Measurements from ENCODE around the gene CDON.
"Not testable (repeated sequence)": the region's sequence is repeated elsewhere in the genome, so short reads cannot be mapped to it uniquely, and the experiment has no call there.

Gene CDON

GRCh38 chr11:125995313-125995712 is 67.4 kb downstream of the CDON start:
- DNase-seq (ENCODE audit: low read depth, low spot score): peak; percentile 19

DNA sequence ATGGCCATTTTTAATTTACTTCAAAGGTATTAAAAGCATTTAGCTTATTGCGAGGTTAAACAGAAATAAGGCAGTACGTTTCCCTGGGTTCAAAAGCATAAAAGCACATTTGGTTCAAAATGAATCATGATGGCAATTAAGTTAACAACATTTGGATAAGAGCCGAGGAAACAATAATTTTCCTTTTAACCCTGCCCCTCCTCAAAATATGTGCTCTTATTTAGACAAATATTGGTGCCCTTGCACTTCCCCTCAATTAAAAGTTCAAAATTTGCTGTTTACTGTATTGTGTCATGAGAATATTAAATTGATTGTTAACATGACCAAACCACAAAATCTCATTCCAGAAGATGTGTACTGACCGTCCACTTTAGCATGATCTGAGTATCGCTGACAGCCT is 68.2 kb downstream of the CDON start:
- no peak for DNase-seq (ENCODE audit: low read depth, low spot score)

DNA sequence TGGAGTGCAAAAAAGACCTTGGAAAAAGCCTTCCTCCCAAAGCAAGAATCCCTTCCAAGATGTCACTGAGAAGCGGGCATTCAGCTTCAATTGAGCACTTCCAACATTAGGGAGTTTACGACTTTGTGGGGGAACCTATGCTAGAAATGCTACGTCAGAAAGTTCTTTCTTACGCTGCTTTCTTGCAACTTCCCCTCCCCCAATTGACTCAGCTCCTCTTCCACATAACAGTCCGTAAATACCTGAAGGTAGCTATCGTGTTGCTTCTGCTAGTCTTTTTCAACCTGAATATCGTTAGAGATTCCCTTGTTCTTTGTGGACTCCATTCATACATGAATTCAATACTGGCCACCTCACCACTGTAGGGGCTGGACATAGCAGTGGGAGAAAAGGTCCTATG is 69.8 kb downstream of the CDON start:
- DNase-seq (ENCODE audit: low read depth, low spot score): no peak

- DNase-seq (ENCODE audit: low read depth, low spot score): peak; percentile 85
Observed at GRCh38 chr11:125990244-125990643, 72.4 kb downstream of the CDON start.

DNA sequence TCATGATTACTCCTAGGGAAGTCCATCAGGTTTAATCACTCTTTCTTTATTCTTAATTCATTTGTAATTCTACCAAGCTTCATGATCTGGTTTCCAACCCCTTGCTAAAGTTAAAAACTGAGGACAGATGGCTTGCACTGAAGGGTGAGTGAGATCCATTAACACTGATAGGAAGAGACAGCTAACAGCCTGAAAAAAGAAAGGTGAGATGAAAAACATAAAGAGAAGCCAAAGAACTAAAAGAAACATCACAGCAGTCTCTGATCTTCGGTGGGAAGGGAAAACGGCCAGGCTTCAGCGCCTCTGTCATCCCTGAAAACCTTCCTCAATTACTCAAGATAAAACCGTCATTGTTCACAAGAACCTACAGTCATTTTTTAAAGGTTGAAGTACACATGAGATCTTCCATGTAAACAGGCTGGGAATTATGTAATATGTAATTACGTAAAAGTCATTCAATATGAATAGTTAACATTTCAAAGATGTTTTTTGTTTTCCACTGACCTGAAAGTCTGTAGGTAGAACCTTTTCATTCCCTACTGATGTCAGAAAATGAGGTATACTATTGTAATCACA is 75.5 kb downstream of the CDON start:
- no peak for DNase-seq (ENCODE audit: low read depth, low spot score)

DNA sequence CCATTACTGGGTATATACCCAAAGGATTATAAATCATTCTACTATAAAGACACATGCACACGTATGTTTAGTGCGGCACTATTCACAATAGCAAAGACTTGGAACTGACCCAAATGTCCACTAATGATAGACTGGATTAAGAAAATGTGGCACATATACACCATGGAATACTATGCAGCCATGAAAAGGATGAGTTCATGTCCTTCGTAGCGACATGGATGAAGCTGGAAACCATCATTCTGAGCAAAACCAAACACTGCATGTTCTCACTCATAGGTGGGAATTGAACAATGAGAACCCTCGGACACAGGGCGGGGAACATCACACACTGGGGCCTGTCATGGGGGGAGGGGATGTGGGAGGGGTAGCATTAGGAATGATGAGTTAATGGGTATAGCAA is 76.7 kb downstream of the CDON start:
- DNase-seq (ENCODE audit: low read depth, low spot score): not testable (repeated sequence)

DNA sequence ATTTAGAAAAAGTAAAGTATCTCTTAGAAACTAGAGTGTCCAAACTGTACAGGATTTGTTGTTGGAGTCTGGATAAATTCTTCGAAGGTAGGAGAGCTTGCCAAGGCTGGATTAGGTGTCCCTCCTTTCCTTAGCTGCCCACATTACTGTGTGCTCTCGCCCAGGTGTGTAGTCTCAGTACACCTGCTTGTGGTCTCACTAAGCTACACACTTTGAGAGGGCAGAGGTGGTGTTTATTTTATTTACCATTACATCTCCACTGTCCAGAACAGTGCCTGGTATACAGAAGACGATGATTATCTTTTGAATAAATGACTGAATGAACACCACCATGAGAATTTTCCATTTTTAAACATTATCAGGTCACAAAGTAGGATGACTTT is 80.3 kb downstream of the CDON start:
- no peak for DNase-seq (ENCODE audit: low read depth, low spot score)

- no peak for DNase-seq (ENCODE audit: low read depth, low spot score)
Observed at GRCh38 chr11:125980436-125980835, 82.2 kb downstream of the CDON start.

DNA sequence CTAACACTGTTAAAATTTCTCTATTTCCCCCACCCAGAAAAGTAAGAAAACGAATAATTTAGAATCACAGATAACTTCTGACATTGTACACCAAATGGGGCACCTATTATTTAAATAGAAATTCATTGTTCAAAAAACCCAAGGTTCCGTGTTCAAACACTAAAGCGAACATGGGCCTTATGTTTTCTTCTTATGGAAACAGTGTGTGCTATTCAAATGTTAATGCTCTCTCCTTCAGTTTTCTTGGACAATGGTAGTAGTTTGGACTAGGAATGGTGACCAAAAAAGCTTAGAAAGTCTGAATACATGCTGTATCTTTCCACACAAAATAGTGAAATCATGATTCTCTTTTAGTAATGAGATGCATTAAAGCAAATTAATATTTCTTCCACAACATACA is 83.2 kb downstream of the CDON start:
- no peak for DNase-seq (ENCODE audit: low read depth, low spot score)

- no peak for DNase-seq (ENCODE audit: low read depth, low spot score)
Observed at GRCh38 chr11:125978778-125979407, 83.8 kb downstream of the CDON start.

DNA sequence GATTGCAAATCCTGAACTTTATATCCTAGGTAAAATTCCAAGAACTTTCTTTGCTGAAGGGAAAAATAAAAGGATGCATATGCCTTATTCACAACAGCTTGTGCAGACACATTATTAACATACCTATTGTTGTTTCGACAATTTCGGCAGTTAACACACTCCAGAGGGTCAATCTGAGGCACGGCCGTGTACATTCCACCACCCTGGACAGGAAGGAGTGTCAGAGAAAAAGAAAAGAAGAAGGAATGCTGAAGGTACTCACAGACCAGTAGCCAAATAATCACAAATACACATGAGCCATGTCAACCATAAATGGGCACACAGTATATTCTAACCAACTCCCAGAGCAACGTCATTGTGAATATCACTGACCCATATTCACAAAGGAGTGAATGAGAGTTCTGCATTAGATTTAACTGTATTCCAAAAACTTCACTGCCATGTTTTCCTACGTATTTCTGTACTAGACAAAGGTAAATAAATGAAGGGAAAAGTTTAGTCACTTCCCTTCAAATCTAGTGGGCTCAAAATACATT is 84.4 kb downstream of the CDON start:
- DNase-seq (ENCODE audit: low read depth, low spot score): no peak

- DNase-seq (ENCODE audit: low read depth, low spot score): no peak
Observed at GRCh38 chr11:125977333-125977732, 85.3 kb downstream of the CDON start.

- no peak for DNase-seq (ENCODE audit: low read depth, low spot score)
Observed at GRCh38 chr11:125976156-125976555, 86.5 kb downstream of the CDON start.

DNA sequence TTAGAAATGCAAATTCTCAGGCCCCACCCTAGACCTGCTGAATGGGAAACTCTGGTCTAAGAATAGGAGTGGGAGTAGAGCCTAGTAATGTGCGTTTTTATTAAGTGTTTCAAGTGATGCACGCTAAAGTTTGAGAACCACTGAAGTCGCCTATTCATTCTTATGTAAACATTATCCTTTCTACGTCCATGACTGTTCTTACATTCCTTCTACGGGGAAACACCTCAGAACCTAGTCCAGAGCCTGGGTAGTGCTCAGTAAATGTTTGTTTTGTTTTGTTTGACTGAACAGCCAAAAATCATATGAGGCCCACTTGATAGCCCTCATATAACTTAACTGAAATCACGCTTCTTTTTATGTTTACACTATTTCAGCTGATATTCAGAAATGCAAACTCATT is 87.0 kb downstream of the CDON start:
- no peak for DNase-seq (ENCODE audit: low read depth, low spot score)

- DNase-seq (ENCODE audit: low read depth, low spot score): no peak
Observed at GRCh38 chr11:125974284-125974683, 88.4 kb downstream of the CDON start.

DNA sequence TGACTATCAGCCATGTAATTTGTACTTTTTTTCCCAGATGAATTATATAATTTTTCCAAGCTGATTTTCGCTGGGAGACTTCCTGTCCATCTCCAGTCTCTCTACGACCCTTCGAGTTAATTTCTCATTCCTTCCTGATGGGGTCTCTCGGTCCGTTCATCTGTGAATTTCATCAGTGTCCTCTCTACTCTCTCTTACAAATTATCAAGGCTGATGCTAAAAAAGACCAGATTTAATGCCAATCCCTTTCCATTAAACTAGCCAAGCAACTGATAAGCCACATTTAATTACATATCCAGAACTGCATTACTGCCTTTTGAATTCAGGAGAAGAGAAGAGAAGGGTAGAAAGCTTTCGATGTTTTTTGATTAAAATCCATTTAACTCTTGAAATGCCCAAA is 91.0 kb downstream of the CDON start:
- no peak for DNase-seq (ENCODE audit: low read depth, low spot score)

- DNase-seq (ENCODE audit: low read depth, low spot score): no peak
Observed at GRCh38 chr11:125968354-125968753, 94.3 kb downstream of the CDON start.

DNA sequence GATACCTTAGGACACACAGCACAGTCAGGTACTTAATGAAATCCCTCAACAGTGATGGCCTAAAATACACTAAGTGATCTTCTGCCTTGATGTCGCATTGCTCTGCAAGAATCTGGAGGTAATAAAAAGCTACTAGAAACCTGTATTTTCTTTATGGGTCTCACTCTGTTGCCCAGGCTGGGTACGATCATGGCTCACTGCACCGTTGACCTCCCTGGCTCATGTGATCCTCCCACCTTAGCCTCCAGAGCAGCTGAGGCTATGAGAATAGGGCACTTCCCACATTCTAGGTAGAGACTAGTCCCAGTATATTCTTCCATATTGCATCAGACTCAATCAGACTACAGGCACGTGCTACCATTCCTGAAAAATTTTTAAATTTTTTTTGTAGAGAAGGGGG is 95.2 kb downstream of the CDON start:
- no peak for DNase-seq (ENCODE audit: low read depth, low spot score)

DNA sequence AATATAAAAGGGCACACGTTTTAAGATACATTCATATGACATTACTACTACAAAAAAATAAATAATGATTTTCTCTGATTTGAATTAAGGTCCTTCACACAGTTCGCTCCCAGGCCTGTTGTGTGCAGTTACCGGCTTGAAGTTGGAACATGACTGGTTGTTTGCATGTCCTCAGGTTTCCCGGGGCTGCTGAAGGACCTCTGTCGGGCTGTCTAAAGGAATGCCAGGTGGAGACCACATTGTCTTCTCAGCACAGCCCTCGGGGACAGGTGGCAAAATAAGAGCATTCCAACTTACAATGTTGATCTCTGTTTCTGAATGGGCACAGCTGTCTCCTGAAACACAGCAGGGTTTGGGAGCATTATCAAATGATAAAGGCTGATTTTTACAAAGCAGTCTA is 101.9 kb downstream of the CDON start:
- DNase-seq (ENCODE audit: low read depth, low spot score): no peak

DNA sequence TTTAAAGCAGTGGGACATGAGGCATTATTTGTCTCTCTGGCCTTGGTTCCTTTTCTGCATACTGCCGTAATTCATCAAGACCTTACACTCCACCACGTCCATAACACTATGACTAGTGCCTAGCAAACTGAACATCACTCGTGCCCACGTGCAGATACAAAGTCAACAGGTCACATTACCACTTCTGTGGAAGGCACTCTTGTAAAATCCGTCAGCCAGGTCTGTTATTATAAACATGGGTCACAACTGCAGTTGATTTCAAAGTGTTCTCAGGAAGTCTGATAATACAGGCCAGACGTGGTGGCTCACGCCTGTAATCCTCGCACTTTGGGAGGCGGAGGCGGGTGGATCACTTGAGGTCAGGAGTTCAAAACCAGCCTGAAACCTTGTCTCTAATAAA is 102.7 kb downstream of the CDON start:
- DNase-seq (ENCODE audit: low read depth, low spot score): no peak

DNA sequence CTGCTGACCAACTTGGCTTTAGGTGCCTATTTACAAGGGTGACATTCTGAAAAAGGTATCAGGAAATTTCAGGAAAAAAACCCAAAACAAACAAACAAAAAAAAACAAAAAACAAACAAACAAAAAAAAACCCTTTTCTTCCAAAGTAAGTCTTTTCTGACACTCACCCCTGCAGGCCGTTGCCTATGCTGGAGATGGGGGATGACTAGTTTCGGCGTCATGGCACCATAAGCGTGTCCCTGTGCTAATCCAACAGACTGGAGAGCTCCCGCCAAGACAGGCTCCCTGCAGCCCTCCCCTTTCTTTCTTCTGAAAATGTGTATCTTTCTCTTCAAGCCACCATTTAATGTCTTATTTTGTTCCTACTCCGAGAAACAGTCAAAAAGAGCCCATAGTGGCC is 103.2 kb downstream of the CDON start:
- no peak for DNase-seq (ENCODE audit: low read depth, low spot score)

DNA sequence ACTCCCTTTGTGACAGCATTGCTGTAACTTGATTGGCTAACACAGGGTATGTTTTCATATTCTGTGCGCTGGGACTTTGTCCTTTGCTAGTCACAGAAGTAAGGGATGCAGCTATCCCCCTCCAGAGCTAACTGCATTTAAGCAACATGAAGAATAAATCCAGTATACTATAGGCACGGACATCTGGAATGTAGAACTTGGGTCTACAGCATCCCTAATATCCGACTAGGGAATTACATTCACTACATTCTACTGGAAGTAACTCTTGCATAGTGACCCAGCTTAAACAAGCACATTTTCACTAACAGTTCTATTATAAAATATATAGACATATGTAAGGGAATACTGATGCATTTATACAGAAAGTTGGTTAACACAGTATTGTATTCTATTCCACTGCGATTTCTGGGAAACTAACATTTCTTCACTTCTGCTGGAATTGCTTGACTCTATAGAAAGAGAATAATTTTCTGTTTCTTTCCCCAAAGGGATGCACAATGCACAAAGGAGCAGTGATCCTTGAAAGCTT is 103.7 kb downstream of the CDON start:
- no peak for DNase-seq (ENCODE audit: low read depth, low spot score)

- no peak for DNase-seq (ENCODE audit: low read depth, low spot score)
Observed at GRCh38 chr11:125957618-125958332, 104.9 kb downstream of the CDON start.
